DMS153 treated with DMSO at 0.1 percent for 48 hours (cell line): ENCODE data around the gene PDE4D.
"Not testable (repeated sequence)": the region's sequence is repeated elsewhere in the genome, so short reads cannot be mapped to it uniquely, and the experiment has no call there.

Source experiments
- DNase-seq: peaks from one replicate; lab custom pipeline; 2025; ENCODE audit not compliant: unreplicated experiment; lab: John Stamatoyannopoulos, UW

PDE4D gene

DNA sequence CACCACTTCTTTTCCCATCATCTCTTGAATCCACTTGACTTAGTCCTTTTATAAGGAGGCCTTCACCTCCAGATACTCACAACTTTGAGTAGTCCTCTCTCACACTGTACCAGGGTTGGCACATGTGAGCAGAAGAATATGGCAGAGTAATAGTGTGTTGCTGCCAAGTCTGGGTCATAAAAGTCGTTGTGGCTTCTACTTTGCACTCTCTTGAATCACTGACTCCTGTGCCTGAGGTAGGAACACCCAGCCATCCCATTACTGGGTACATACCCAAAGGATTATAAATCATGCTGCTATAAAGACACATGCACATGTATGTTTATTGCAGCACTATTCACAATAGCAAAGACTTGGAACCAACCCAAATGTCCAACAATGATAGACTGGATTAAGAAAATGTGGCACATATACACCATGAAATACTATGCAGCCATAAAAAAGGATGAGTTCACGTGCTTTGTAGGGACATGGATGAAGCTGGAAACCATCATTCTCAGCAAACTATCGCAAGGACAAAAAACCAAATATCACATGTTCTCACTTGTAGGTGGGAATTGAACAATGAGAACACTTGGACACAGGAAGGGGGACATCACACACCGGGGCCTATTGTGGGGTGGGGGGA lies 145.4 kb downstream of the PDE4D start:
- DNase-seq, result not testable (repeated sequence)

GRCh38 chr5:59746241-59746765 lies 147.2 kb downstream of the PDE4D start:
- DNase-seq, result no peak

- no peak for DNase-seq
These were observed 148.1 kb downstream of the PDE4D start for GRCh38 chr5:59745415-59745863.

DNA sequence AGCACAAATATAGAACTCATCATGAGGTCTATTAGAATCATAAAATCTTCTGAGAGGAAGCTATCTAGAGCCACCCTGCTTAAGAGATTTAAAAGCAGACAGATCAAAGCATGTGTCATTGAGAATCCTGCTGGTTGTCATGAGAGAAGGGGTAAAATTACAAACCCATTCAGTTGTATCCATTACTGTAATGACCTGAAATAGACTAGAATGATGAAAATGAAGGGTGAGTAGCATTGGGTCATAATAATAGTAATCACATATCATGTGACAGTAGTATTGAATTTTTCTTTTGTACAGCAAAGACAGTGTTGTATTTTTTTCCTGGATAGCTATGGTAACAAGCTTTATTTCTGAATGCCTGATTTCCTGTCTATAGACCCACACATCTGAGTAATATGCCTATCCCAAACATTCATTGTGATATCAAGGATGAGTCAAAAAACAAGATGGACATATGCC lies 149.0 kb downstream of the PDE4D start:
- no peak for DNase-seq

DNA sequence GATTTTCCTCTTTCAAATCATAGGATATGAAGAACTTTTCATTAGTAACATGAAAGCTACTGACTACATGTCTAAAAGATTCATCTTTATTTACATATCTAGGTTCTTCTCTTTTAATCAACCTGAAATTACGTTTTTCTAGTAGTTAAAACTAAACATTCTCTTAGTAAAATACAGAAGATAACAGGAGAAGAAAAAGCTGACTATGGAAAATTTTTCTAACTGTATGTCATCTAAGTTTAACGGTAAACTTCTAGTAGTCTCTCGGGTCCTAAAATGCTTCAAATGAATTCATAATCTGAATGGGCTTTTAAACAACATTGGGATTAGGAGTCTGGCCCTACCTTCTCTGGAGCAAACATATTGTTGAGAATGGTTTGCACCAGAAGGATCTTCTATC lies 151.9 kb downstream of the PDE4D start:
- DNase-seq, result no peak

DNA sequence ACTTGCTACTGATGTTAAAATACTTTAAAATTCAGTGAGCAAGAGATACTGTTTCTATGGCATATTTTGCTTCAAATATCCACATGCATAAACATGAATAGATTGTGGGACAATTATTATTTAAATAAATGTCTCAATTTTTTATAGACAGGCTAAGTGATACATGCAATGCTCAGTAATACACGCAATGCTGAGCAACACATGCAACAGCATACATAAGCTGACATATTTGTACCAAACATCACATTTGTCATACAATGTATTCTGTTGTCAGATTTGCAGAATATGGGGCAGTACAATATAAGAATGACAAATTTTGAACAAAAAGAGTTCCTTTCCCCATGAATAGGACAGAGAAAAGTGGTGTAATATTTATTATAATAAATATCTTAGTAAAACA lies 155.5 kb downstream of the PDE4D start:
- DNase-seq, result no peak

GRCh38 chr5:59732806-59733205 lies 160.7 kb downstream of the PDE4D start:
- no peak for DNase-seq

GRCh38 chr5:59732301-59732700 lies 161.2 kb downstream of the PDE4D start:
- no peak for DNase-seq

- DNase-seq, result no peak
These were observed 161.7 kb downstream of the PDE4D start for GRCh38 chr5:59731809-59732208.

DNA sequence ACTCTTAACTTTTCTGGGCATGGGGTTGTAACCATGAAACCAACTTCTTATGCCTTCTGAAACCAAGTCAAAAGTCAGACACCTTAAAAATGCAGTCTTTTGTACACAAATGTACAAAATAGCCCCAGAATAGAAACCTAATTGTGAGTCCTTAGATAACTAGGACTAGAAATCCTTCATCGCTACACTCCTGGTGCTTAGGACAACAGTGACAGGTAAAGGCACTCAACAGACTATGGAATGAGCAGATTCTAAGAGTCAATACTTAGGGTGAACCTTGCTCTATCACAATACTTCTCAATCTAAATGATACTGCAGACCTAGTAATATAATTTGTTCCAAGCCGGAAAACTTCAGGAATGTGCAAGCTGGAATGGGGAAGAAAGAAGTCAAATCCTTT lies 163.7 kb downstream of the PDE4D start:
- no peak for DNase-seq

DNA sequence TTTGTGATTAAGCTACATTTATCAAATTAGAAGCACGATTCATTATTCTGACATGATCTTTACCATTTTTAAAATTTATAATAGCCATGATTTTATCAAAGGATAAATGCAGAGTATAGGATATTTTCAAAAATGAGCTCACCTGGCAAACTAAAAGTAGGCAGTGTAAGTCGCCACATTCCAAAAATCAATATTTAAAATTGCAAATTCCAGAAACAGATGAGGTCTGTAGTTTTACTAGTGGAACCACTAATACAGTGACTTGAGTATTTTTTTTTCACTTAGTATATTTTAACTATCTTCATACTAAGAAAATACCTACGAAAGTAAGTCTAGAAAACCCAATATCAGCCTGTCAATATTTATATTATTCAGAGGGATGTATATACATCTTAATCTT lies 164.2 kb downstream of the PDE4D start:
- no peak for DNase-seq

DNA sequence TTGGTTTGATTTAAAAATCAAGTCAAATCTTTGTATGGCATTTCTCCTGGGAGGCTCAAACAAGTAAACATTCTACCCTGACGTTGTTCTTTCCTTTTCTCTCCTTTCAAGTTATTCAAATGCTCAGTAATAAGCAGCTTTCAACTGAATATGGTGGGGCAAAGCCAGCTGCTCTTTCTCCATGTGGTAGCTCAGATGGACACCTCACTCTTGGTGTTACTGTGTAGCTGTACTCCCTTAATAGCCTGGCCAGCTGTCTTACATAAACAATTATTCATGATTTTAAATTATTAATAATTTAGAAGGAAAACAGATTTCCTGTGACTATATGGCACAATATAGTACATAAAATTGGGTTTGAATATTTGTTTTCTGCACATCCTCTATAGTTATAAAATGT lies 165.2 kb downstream of the PDE4D start:
- no peak for DNase-seq

- DNase-seq, result no peak
These were observed 166.3 kb downstream of the PDE4D start for GRCh38 chr5:59727186-59727585.

DNA sequence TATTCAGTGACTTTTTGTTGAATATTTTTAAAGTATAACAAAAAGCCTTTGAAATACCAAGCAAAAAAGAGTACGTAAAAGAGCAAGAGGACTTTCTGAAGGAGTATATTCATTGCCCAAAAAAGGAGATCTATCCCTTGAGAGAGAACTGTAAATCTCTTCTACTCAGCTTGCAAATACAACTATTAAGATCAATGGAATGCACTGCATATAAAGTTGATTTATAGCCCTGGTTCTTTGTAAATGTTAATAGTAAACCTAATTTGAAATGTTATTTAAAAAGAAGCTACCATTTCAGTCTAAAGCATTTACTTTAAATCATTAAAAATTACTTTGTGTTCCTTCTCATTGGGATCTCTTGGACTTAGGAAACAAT lies 168.1 kb downstream of the PDE4D start:
- DNase-seq, result no peak

DNA sequence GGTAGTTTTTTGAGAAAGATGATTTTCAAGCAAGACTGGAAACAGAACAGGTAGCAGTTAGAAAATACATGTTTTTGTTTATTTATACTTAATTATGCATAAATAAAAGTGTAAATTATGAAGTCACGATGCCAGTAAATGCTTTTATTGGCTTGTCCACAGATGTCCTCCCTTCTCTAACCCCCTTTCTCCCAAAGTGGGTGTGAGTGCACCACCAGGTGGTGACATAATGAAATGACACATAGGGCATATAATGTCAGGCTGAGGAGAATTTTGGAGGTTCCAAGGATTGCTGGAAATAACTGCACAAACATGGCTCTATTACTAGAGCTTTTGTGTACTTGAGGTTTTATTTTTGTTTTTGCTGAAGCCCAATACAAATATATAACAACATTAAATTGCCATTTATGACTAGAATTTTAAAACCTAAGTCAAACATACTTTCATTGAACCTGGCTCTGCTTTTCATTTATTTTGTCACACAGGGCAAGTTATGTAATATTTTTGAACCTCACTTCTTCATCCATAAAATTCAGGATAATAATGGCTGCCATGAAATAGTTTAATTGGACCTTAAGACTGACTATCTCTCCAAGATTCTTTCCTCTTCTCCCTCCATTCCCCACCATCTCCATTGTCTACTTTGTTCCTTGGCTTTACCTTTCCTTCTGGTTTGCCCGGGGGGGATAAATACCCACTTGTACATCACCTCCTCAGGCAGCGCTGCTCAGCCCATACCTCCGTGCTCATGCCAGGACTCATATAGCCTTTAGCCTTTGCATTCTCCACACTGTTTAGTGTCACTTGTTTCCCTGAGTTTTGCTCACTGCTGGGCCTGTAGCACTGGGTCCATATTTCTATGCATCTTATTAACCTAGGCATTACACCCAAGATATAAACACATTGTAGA lies 168.8 kb downstream of the PDE4D start:
- no peak for DNase-seq

DNA sequence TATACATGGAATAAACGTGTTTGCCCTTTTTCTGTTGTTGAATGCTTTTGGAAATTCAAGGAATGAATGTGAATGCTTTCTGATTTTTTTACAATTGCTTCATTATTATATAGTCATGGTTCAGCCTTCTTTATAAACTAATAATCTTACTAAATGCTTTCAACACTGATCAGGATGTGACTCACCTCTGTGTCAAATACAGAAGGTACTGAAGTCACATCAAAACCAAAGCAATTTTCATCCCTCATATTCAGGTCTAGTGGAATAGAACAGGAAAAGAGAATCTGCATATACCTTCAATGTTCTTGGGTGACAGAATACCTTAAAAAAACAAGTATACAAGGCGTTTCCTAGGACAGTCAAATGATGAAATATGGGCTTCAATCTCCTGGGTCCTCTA lies 170.7 kb downstream of the PDE4D start:
- DNase-seq, result no peak

DNA sequence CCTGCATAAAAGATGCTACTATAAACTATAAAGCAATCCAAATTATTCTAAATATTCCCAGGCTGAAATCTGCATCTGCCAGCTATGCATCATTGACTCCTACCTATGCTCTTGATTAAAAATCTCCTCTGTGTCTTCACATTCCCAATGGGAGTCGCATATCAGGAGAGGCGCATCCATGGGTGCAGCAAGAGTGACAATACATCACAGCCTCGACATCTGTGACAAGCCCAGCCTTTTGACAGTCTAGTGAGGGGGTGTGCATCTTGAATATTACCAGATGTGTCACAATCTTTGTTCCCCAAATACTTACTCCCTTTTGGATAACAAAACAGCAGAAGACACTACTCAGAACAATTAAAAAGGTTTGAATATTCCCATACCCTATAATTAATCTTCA lies 171.8 kb downstream of the PDE4D start:
- no peak for DNase-seq

DNA sequence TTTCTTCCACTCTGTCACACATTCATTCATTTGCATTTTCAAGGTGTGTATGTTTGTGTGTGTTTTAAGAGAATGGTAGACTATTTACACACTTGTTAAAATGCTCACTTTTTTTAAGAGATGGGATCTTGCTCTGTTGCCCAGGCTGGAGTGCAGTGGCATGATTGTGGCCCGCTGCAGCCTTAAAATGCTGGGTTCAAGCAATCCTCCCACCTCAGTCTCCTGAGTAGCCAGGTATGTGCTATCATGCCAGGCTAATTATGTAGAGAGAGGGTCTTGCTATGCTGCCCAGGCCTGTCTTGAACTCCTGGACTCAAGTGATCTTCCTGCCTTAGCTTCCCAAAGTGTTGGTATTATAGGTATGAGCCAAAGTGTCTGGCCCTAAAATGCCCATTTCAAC lies 173.5 kb downstream of the PDE4D start:
- no peak for DNase-seq

DNA sequence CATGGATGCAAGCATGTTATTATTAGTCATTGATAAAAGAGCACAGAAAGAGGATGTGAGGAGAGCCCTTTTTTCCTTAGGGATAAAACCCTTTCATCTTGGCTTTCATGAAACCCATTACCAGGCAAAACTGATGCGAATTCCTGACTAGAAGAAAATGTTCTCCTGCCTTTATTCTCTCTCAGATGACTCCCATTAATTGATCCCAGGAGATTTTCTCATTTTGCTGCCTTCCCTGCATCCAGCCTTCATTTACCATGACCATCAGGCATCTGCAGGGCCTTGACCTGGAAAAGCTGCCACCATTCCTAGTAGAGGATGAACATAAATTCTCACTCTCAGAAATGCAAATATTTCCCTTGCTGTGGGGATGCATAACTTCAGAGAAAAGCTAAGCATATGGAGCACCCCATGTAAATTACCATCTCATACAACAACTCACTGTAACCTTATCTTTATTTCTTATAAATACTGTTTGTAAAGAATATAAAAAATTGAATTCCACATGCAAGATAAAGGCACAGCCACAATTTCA lies 176.5 kb downstream of the PDE4D start:
- DNase-seq, result no peak

DNA sequence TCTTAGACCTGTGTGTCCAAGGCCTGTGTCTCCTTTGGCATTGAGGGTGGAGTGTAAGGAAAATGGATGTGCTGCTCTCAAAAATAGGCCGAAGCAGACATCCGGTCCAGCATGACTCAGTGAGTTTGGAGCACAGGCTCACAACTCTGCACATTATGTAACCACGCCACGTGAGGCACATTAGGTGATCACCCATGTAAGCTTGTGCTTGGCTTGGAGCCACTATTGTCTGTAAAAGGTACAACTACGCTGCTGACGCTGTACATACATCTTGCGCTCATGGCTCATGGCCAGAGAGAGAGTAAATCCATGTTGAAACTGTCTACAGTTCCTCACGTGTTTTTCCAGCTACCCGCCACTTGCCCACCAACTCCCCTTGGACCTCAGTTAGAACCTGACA lies 177.5 kb downstream of the PDE4D start:
- DNase-seq, result no peak

DNA sequence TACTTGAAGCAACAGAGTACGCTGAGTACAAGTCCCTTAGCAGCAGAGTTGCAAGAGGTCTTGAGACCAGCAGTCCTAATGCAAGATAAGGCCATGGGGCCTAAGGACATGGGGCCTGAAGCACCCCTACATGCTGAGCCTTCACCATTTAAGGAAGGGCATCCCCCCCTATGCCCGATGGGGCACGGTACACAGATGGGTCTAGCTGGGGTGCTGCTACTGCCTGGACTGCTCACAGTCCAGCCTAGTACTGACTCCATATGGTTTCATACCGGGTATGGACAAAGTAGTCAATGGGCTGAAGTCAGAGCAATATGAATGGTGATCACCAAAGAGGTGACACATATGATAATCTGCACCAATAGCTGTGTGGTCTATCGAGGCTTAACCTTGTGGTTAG lies 178.3 kb downstream of the PDE4D start:
- no peak for DNase-seq

DNA sequence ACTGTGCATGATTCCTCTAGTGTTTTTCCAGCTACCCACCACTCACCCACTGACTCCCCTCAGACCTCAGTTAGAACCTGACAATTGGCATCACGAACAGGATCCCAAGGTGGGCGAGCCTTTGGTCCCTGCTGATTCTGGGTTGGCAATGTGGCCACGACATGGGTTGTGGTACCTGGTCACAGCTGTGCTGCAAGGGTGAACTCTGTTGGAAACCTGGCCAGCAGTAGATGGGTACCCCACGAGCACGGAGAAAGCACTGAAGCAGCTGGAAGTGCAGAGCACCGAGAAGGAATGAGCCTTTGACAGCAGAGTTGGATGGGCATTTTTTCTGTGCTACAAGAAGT lies 180.1 kb downstream of the PDE4D start:
- DNase-seq, result no peak
